ENCODE data around the gene GALNT10. TPM values are rescaled to one million over a fixed set of nuclear protein-coding genes. Genes with fewer than 3 reads are reported as not detected.

The GALNT10 gene
- total RNA-seq, 1 experiment from 2014 or later: 27.8 TPM

DNA sequence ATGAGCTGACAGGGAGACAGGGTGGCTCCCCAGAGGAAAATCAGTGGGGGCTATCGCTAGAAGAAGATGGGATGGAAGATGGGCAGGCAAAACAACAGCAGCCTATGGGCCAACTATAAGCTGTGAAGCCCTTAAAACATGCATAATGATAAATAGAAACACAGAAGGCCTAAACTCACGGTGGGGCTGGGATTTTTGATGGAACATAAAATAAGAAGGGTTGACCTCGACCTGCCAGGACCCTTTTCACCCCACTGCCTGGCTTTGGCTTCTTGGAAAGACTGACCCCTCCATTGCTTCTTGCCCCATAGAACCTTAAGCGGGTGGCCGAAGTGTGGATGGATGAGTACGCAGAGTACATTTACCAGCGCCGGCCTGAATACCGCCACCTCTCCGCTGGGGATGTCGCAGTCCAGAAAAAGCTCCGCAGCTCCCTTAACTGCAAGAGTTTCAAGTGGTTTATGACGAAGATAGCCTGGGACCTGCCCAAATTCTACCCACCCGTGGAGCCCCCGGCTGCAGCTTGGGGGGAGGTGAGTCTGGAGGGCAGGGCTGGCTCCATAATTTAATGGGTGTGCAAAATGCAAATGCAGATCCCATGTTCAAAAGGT lies 218.8 kb downstream of the GALNT10 start (continued):
- TF ChIP-seq ZBTB33 (IDR thresholded peaks at IDR 0.05; ENCODE audit: extremely low read depth, insufficient replicate concordance, low read length): no peak
- TF ChIP-seq SIN3A (IDR thresholded peaks at IDR 0.05; ENCODE audit: low read depth): no peak
- no peak for TF ChIP-seq FOSL1 (IDR thresholded peaks at IDR 0.05; ENCODE audit: low read depth)
- no peak for TF ChIP-seq RAD21 (IDR thresholded peaks at IDR 0.05; ENCODE audit: low read depth)
- TF ChIP-seq, protein P1, sequence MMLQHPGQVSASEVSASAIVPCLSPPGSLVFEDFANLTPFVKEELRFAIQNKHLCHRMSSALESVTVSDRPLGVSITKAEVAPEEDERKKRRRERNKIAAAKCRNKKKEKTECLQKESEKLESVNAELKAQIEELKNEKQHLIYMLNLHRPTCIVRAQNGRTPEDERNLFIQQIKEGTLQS (IDR thresholded peaks at IDR 0.05): no peak
- TF ChIP-seq ELF1 (IDR thresholded peaks at IDR 0.05; ENCODE audit: borderline replicate concordance, low read depth): no peak
- TF ChIP-seq POLR2AphosphoS5 (IDR thresholded peaks at IDR 0.05; ENCODE audit: low read depth, low read length): no peak
- TF ChIP-seq SRF (IDR thresholded peaks at IDR 0.05; ENCODE audit: low read depth): no peak
- TF ChIP-seq YY1 (IDR thresholded peaks at IDR 0.05; ENCODE audit: extremely low read depth, insufficient replicate concordance, low read depth, low read length): no peak
- TF ChIP-seq EZH2phosphoT487 (IDR thresholded peaks at IDR 0.05; ENCODE audit: borderline replicate concordance): no peak

- H3K79me2 ChIP-seq (ENCODE audit: insufficient read depth, low read length): no peaks in the 10 kb centered on the region
- H3K9ac ChIP-seq (ENCODE audit: low read length): no peak overlapping the region
- H3K9me2 ChIP-seq (ENCODE audit: insufficient read depth): no peaks in the 10 kb centered on the region
- RAD21 ChIA-PET (ENCODE audit: low non-redundant PET in 1 of 2, low total read pairs in 2 of 2, uncharacterized antibody in 2 of 2, unreplicated experiment in 2 of 2): no interaction called here
- no TSS peak for BruUV-seq (replicated peaks)
- no peaks in the 10 kb centered on the region for H4K20me1 ChIP-seq (ENCODE audit: insufficient read depth)
- DNase-seq (ENCODE audit: low read depth, low spot score) (no peak), ATAC-seq (no peak)
- POLR2A ChIA-PET: no interaction called here
- no peak overlapping the region for H2AFZ ChIP-seq (ENCODE audit: low read depth, low read length, poor library complexity, severe bottlenecking)
- H3K27me3 ChIP-seq (ENCODE audit: insufficient read depth, low read length): no peaks in the 10 kb centered on the region
- CTCF ChIA-PET: interaction anchor here (1.1 kb wide), 1 partner anchor 338 kb away, joined by 3 read pairs; no protein-coding TSS in a partner anchor
- intact Hi-C loops (cut with micrococcal nuclease): no loop called here
- no peaks in the 10 kb centered on the region for H3K9me3 ChIP-seq (ENCODE audit: control insufficient read depth in 1 of 2, insufficient read depth in 1 of 2, low read depth in 1 of 2, low read length in 2 of 2)
- no peak overlapping the region for H3K4me2 ChIP-seq (ENCODE audit: low read length)
- H3K27ac ChIP-seq (ENCODE audit: low read depth, low read length): no peak overlapping the region
- H3K4me3 ChIP-seq (replicated peaks in 1 of 2; ENCODE audit: low read depth in 1 of 2, low read length in 2 of 2): no peak overlapping the region
- H3K4me1 ChIP-seq (ENCODE audit: control insufficient read depth in 1 of 2, insufficient read depth in 2 of 2, low read length in 2 of 2): peaks cover 8 to 19% of the 10 kb centered on the region in 2 experiments; a peak in 3 of 4 replicates
- no peaks in the 10 kb centered on the region for H3K36me3 ChIP-seq (ENCODE audit: control insufficient read depth in 1 of 2, insufficient read depth in 2 of 2, low read length in 2 of 2)
- TF ChIP-seq CTCF (IDR thresholded peaks at IDR 0.05 in 2 of 3, conservative IDR thresholded peaks at IDR 0.05 in 1 of 3; ENCODE audit: borderline replicate concordance in 1 of 3, insufficient read depth in 1 of 3, low read depth in 2 of 3, low read length in 2 of 3) (no peak), RAD21 (IDR thresholded peaks at IDR 0.05; ENCODE audit: low read depth) (no peak), POLR2AphosphoS5 (IDR thresholded peaks at IDR 0.05; ENCODE audit: low read depth, low read length) (no peak), YY1 (IDR thresholded peaks at IDR 0.05; ENCODE audit: extremely low read depth, insufficient replicate concordance, low read depth, low read length) (no peak), ELF1 (IDR thresholded peaks at IDR 0.05; ENCODE audit: borderline replicate concordance, low read depth) (no peak), FOSL1 (IDR thresholded peaks at IDR 0.05; ENCODE audit: low read depth) (no peak), SIN3A (IDR thresholded peaks at IDR 0.05; ENCODE audit: low read depth) (no peak), SRF (IDR thresholded peaks at IDR 0.05; ENCODE audit: low read depth) (no peak), REST (IDR thresholded peaks at IDR 0.05; ENCODE audit: low read depth) (no peak), ZFX (IDR thresholded peaks at IDR 0.05) (no peak), SP1 (IDR thresholded peaks at IDR 0.05; ENCODE audit: low read depth) (no peak)
- TF ChIP-seq, protein P2, sequence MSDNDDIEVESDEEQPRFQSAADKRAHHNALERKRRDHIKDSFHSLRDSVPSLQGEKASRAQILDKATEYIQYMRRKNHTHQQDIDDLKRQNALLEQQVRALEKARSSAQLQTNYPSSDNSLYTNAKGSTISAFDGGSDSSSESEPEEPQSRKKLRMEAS (IDR thresholded peaks at IDR 0.05): no peak
These were observed 219.5 kb downstream of the GALNT10 start for GRCh38 chr5:154410008-154410407.

All from HCT116 (cell line).